D341Med (cell line): ENCODE results near the gene RPS6KA5.
"Not testable (repeated sequence)": the region's sequence is repeated elsewhere in the genome, so short reads cannot be mapped to it uniquely, and the experiment has no call there.

Experiments
- DNase-seq: peaks from one replicate; pipeline ENCODE4 v3.0.0; 2012; ENCODE audit warnings: low spot score

Gene RPS6KA5

GRCh38 chr14:91065266-91065665 is 4.8 kb upstream of the RPS6KA5 start:
- DNase-seq: no peak

DNA sequence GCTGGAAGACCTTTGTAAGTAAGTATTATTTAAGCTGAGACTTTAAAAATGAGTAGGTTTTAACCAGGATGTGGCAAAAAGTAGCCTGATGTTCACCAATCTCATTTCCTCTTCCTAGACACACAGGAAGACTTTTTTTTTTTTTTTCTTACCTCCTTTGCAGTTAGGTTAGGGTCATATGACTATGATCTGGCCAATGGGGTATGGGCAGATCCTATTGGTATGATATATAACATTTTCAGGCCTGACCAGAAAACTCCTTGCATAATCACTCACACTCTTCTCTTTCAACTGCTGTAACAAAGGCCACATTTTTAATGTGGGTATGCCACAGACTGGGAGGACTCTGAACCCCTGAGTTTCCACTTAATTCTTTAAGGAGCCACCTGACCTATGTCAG is 2.7 kb upstream of the RPS6KA5 start:
- no peak for DNase-seq

DNA sequence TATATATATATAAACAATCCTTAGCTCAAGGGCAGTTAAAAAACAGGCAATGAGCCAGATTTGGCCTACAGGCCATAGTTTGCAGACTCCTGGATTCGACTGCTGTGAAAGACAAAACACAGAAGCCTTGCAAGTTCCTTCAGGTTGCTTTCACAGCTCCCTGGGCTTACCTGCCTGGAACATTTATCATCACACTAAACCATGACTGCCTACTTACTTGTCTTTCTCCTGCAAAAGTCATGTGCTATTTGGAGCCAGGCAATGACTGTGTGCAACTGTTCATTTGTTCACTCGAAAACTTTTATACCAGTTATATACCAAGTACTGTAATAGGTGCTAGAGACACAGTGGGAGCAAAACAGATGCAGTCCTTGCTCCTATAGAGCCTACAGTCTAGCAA is 2.2 kb upstream of the RPS6KA5 start:
- no peak for DNase-seq

DNA sequence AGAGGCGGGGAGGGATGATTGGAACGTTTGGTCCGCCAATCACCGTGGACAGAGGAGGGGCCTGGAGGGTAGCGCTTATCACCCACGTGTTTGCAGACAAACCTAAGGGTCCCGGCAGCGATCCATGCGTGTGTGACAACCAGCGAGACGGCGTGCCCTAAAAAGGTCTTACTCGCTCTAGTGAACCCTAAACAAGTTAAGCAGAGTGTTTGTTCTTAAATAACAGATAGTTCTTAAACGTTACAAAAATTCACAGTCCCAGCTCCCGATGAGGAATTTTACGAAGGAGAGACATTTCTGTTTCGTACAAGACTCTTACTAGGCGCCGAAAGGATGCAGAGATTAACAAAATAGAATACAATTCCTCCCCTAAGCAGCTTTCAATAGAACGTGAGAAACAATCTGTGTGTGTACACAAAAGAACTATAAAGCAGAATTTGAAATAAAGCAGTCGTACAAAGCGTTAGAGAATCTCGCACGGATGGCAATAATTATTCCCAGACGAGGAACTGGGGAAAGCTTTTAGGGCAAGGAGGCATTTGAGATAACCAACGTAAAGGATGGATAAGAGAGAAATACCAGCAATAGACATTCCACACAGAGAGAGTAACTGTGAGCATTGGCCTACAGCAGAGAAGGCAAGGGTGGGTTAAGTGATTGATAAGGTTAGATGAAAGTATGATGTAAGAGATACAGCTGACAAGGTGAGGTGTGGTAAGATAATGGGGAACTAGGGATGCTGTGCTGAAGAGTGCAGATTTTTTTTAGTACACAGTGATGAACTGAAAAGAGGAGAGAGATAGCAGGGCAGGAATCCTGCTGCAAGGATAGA is 831 bp upstream of the RPS6KA5 start:
- DNase-seq: no peak

GRCh38 chr14:91059576-91060350 is 678 bp downstream of the RPS6KA5 start:
- peak; percentile 89 for DNase-seq

GRCh38 chr14:91058042-91058581 is 2.3 kb downstream of the RPS6KA5 start:
- DNase-seq: no peak

GRCh38 chr14:91056361-91056760 is 4.1 kb downstream of the RPS6KA5 start:
- DNase-seq: no peak

GRCh38 chr14:91055016-91055415 is 5.4 kb downstream of the RPS6KA5 start:
- DNase-seq: no peak

DNA sequence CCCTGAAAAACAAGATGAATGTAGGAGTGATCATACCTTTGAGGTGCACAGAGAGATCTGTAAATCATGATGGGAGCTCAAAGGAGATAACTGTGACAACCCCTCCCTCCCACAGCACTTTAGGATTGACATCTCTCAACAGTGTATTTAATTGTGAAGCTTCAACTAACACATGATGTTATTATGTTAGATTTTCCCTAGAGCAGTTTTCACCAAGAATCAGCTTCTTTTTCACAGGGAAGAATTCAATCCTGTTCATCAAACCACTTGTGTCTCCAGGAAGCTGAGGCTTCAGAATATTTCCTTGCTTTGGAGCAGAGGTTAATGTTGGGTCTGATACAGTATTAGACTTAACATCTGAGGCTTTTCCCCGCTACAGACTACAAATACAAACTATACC is 11.8 kb downstream of the RPS6KA5 start:
- no peak for DNase-seq

GRCh38 chr14:91048265-91048664 is 12.2 kb downstream of the RPS6KA5 start:
- no peak for DNase-seq

DNA sequence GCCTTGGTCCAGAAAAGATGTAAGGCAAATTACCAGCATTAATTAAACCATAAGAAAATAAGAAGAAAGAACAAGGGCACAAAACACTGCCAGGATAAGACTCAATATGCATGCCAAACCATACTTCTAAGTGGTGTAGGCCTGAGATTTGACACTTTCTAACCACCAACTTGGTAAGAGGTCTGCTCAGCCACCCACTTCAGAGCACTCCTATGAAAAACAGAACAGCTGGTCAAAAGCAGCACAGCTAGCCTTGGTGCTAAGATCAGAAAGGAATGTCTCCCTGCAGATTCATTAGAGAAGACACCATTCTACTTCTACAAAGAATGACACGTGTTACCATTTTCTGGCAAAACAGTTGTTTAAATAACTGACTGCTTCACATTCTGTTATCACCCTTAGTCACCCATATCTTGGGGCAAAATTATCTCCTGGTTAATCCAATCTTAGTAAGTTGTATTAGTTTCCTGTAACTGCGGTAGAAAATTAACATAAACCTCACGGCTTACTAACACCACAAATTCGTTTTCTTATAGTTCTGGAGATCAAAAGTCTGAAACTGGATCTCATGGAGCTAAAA is 13.2 kb downstream of the RPS6KA5 start:
- DNase-seq: no peak

GRCh38 chr14:91046488-91047072 is 13.9 kb downstream of the RPS6KA5 start:
- no peak for DNase-seq

- no peak for DNase-seq
Observed at GRCh38 chr14:91041450-91041849, 19.0 kb downstream of the RPS6KA5 start.

DNA sequence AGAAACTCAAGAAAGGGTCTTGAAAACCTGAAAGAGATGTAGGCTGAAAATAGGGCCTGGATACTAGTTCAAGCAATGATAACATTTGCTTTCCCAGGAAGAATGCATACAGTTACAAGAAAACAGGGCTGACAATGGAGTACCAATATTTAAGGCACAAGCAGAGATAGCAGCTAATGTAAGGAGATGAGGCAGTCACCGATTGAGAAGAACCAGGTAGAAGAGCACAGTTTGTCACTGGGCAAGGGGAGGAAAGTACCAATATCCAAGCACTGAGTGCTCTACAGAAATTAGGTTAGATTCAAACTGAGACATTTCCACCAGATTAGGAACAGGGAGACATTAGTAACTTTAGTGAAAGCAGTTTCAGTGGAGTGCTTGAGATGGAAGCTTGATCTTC is 19.9 kb downstream of the RPS6KA5 start:
- DNase-seq: no peak

DNA sequence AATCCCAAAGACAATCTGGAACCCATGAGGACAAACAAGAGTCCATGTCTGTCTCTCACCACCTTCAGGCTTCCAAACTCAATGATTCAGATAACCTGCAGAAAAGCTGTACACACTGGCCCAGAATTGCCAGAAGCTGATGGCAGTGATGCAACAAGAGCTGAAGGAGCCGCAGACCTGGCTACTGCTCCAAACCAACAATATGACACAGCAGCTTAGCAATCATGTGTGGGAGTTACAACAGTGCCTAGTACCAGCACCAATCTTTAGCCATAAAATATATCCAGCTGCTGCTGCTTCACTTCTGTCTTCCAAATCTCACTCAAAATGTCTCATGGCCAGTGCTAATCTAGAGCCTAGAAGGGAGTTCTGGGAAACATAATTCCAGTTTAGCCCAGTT is 22.0 kb downstream of the RPS6KA5 start:
- no peak for DNase-seq

- DNase-seq: no peak
Observed at GRCh38 chr14:91036741-91037469, 23.5 kb downstream of the RPS6KA5 start.

- DNase-seq: no peak
Observed at GRCh38 chr14:91035855-91036254, 24.6 kb downstream of the RPS6KA5 start.

DNA sequence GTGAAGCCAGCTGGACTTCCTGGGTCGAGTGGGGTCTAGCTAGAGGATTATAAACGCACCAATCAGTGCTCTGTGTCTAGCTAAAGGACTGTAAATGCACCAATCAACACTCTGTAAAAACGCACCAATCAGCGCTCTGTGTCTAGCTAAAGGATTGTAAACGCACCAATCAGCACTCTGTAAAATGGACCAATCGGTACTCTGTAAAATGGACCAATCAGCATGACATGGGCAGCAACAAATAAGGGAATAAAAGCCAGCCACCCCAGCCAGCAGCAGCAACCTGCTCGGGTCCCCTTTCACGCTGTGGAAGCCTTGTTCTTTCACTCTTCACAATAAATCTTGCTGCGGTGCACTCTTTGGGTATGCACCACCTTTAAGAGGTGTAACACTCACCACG is 26.1 kb downstream of the RPS6KA5 start:
- not testable (repeated sequence) for DNase-seq

GRCh38 chr14:91032248-91032647 is 28.2 kb downstream of the RPS6KA5 start:
- DNase-seq: no peak

- DNase-seq: no peak
Observed at GRCh38 chr14:91031666-91032065, 28.8 kb downstream of the RPS6KA5 start.

GRCh38 chr14:91029456-91030217 is 30.8 kb downstream of the RPS6KA5 start:
- no peak for DNase-seq
